Fibroblast of lung (primary cell): ENCODE results near the gene WDR88. TPM values are rescaled to one million over a fixed set of nuclear protein-coding genes. Genes with fewer than 3 reads are reported as not detected.

Experiments used
- DNase-seq, 2 donors: peaks; one replicate each; pipeline versions ENCODE4 v3.0.0 to v3.0.0-alpha.2; 2010; ENCODE audit warnings: low read depth in 2 of 2
- H2AFZ ChIP-seq: 2 replicates; pipeline ENCODE4 v1.5.1; 2012; ENCODE audit warnings: low read length, control low read depth, inconsistent platforms
- H3K27ac ChIP-seq: 2 replicates; pipeline ENCODE4 v1.5.1; 2011; ENCODE audit warnings: low read length, control low read depth; ENCODE audit not compliant: insufficient read depth
- H3K27me3 ChIP-seq: 2 replicates; pipeline ENCODE4 v1.5.1; 2011; ENCODE audit warnings: mild to moderate bottlenecking, low read length; ENCODE audit not compliant: control insufficient read depth, insufficient read depth
- H3K36me3 ChIP-seq: 2 replicates; pipeline ENCODE4 v1.5.1; 2011; ENCODE audit warnings: low read length; ENCODE audit not compliant: control insufficient read depth, insufficient read depth
- H3K4me1 ChIP-seq: 2 replicates; pipeline ENCODE4 v1.5.1; 2011; ENCODE audit warnings: low read length; ENCODE audit not compliant: control insufficient read depth, insufficient read depth; ENCODE audit errors: extremely low read depth
- H3K4me2 ChIP-seq: 2 replicates; pipeline ENCODE4 v1.5.1; 2011; ENCODE audit warnings: low read length, control low read depth; ENCODE audit not compliant: insufficient read depth; ENCODE audit errors: extremely low read depth
- H3K4me3 ChIP-seq, 4 experiments: fragments of 200-600 bp in 1 of 4; sonication (generic) in 1 of 4; replicated peaks in 1 of 4; 2 replicates each; pipeline ENCODE4 v1.5.1; 2011 to 2016; ENCODE audit warnings: low read length in 4 of 4, low read depth in 3 of 4, mild to moderate bottlenecking in 3 of 4, control low read depth in 2 of 4, inconsistent platforms in 1 of 4, mixed read lengths in 1 of 4; ENCODE audit not compliant: insufficient read depth in 1 of 4; ENCODE audit errors: control extremely low read depth in 1 of 4
- H3K79me2 ChIP-seq: 2 replicates; pipeline ENCODE4 v1.5.1; 2012; ENCODE audit warnings: mild to moderate bottlenecking, low read length, inconsistent platforms; ENCODE audit not compliant: control insufficient read depth, insufficient read depth
- H3K9ac ChIP-seq: 2 replicates; pipeline ENCODE4 v1.5.1; 2011; ENCODE audit warnings: mild to moderate bottlenecking, low read length, control low read depth; ENCODE audit not compliant: insufficient read depth
- H3K9me3 ChIP-seq: 2 replicates; pipeline ENCODE4 v1.5.1; 2012; ENCODE audit warnings: low read depth, low read length; ENCODE audit not compliant: control insufficient read depth, insufficient read depth
- H4K20me1 ChIP-seq: 2 replicates; pipeline ENCODE4 v1.5.1; 2011; ENCODE audit warnings: low read length; ENCODE audit not compliant: control insufficient read depth, insufficient read depth; ENCODE audit errors: extremely low read depth
- EZH2 ChIP-seq: IDR thresholded peaks from 2 replicates; pipeline ENCODE4 v1.5.1; 2012; ENCODE audit warnings: low read length, control low read depth, mild to moderate bottlenecking; ENCODE audit errors: missing control alignments
- polyA plus RNA-seq, 2 donors: library from polyadenylated mRNA; depleted of rRNA in 1 of 2; stranded (reverse) in 1 of 2; unstranded in 1 of 2; fragments of >200 nt; gene quantifications; 2 replicates each; pipeline ENCODE4 v1.2.1, GENCODE V29; 2011 to 2012; ENCODE audit warnings: missing spikeins in 1 of 2
- total RNA-seq: library from RNA; depleted of rRNA; stranded (reverse); fragments of >200 nt; gene quantifications from 2 replicates; pipeline ENCODE4 v1.2.1, GENCODE V29; 2014
- TF ChIP-seq, protein P1 (sequence below), 2 donors: IDR thresholded peaks in 1 of 2; conservative IDR thresholded peaks in 1 of 2; 1 replicate in 1 of 2; 2 replicates in 1 of 2; pipeline ENCODE4 v1.5.1; 2011 to 2012; ENCODE audit warnings: low read length in 2 of 2, control low read depth in 1 of 2, inconsistent platforms in 1 of 2, low read depth in 1 of 2, mild to moderate bottlenecking in 1 of 2

WDR88 gene
- total and polyA plus RNA-seq, 2 donors (not counting 1 experiment from before 2014, with no cell fraction given), result not detected

DNA sequence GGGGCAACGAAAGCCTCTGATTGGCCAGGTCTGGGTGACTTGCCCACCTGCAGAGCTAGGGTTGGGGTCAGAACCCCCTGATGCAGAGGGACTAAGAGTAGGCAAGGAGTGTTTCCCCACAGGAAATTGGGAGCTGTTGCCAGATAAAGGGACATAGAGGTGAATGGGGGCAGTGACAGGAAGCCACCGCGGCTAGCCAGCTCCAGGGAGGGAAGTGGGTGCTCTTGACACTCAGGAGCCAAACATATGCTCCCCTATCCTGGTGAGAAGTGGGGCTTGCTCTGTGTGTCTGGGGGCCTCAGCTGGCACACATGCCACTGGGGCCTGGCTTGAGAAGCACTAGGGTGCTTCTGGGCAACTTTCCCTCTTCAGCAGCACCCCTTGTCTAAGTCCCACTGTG lies 26.0 kb downstream of the WDR88 start:
- H3K79me2 ChIP-seq, result no peaks in the 10 kb centered on the region
- H2AFZ ChIP-seq, result no peak overlapping the region
- H3K36me3 ChIP-seq, result no peaks in the 10 kb centered on the region
- TF ChIP-seq EZH2, result no peak
- TF ChIP-seq, protein P1, sequence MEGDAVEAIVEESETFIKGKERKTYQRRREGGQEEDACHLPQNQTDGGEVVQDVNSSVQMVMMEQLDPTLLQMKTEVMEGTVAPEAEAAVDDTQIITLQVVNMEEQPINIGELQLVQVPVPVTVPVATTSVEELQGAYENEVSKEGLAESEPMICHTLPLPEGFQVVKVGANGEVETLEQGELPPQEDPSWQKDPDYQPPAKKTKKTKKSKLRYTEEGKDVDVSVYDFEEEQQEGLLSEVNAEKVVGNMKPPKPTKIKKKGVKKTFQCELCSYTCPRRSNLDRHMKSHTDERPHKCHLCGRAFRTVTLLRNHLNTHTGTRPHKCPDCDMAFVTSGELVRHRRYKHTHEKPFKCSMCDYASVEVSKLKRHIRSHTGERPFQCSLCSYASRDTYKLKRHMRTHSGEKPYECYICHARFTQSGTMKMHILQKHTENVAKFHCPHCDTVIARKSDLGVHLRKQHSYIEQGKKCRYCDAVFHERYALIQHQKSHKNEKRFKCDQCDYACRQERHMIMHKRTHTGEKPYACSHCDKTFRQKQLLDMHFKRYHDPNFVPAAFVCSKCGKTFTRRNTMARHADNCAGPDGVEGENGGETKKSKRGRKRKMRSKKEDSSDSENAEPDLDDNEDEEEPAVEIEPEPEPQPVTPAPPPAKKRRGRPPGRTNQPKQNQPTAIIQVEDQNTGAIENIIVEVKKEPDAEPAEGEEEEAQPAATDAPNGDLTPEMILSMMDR (conservative IDR thresholded peaks at IDR 0.05 in 1 of 2, IDR thresholded peaks at IDR 0.05 in 1 of 2; ENCODE audit: low read depth in 1 of 2, low read length in 2 of 2), result no peak
- no peak overlapping the region for H3K27ac ChIP-seq
- no peaks in the 10 kb centered on the region for H3K27me3 ChIP-seq
- H4K20me1 ChIP-seq, result no peaks in the 10 kb centered on the region
- H3K4me2 ChIP-seq, result no peak overlapping the region
- H3K9ac ChIP-seq, result no peak overlapping the region
- DNase-seq, result no peak
- H3K9me3 ChIP-seq, result no peaks in the 10 kb centered on the region
- no peak overlapping the region for H3K4me3 ChIP-seq
- no peaks in the 10 kb centered on the region for H3K4me1 ChIP-seq

DNA sequence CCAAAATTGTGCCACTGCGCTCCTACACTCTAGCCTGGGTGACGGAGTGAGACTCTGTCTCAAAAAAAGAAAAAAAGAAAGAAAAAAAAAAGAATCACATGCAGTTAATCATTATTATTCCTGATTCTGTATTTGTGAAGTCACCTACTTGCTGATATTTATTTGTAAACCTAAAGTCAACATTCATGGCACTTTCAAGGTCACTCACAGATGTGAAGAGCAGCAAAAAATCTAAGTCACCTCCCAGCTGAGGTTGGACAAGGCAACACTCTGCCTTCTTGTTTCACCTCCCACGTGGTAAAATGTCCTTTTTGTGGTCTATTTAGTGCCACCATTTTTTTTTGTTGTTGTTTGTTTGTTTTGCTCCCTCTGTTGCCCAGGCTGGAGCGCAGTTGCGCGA lies 26.5 kb downstream of the WDR88 start:
- no peaks in the 10 kb centered on the region for H3K79me2 ChIP-seq
- no peaks in the 10 kb centered on the region for H4K20me1 ChIP-seq
- TF ChIP-seq EZH2, result no peak
- TF ChIP-seq, protein P1 (conservative IDR thresholded peaks at IDR 0.05 in 1 of 2, IDR thresholded peaks at IDR 0.05 in 1 of 2; ENCODE audit: low read depth in 1 of 2, low read length in 2 of 2), result no peak
- no peaks in the 10 kb centered on the region for H3K27me3 ChIP-seq
- H3K4me1 ChIP-seq, result no peaks in the 10 kb centered on the region
- no peaks in the 10 kb centered on the region for H3K36me3 ChIP-seq
- no peak overlapping the region for H3K27ac ChIP-seq
- H2AFZ ChIP-seq, result no peak overlapping the region
- DNase-seq, result no peak
- no peak overlapping the region for H3K4me2 ChIP-seq
- H3K9ac ChIP-seq, result no peak overlapping the region
- H3K9me3 ChIP-seq, result no peaks in the 10 kb centered on the region
- H3K4me3 ChIP-seq, result no peak overlapping the region

DNA sequence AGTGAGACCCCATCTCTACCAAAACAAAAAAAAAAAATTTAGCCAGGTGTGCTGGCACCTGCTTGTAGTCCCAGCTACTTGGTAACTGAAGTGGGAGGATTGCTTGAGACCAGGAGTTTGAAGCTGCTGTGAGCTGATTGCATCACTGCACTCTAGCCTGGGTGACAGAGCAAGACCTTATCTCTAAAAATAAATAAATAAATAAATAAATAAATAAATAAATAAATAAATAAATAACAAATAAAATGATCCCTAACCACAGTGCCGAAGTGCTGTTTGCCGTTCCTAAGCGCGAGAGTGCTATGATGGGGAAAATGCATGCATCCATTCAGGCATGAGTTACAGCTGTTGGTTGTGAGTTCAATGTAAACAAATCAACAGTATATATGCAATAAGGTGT lies 27.2 kb downstream of the WDR88 start:
- H2AFZ ChIP-seq, result no peak overlapping the region
- no peak overlapping the region for H3K4me2 ChIP-seq
- H3K4me3 ChIP-seq, result no peak overlapping the region
- no peaks in the 10 kb centered on the region for H3K4me1 ChIP-seq
- H3K9me3 ChIP-seq, result no peaks in the 10 kb centered on the region
- no peak for DNase-seq
- no peaks in the 10 kb centered on the region for H3K36me3 ChIP-seq
- H3K27ac ChIP-seq, result no peak overlapping the region
- no peak overlapping the region for H3K9ac ChIP-seq
- TF ChIP-seq EZH2, result no peak
- TF ChIP-seq, protein P1 (conservative IDR thresholded peaks at IDR 0.05 in 1 of 2, IDR thresholded peaks at IDR 0.05 in 1 of 2; ENCODE audit: low read depth in 1 of 2, low read length in 2 of 2), result no peak
- no peaks in the 10 kb centered on the region for H3K79me2 ChIP-seq
- no peaks in the 10 kb centered on the region for H4K20me1 ChIP-seq
- no peaks in the 10 kb centered on the region for H3K27me3 ChIP-seq
